ENCODE data around the gene CDC42BPB. TPM values are rescaled to one million over a fixed set of nuclear protein-coding genes. Genes with fewer than 3 reads are reported as not detected.

CDC42BPB gene
- total RNA-seq, 1 experiment from 2014 or later: 96.9 TPM

- CTCF ChIA-PET: interaction anchor here (1.0 kb wide), 1 partner anchor 74 kb away, joined by 3 read pairs; no protein-coding TSS in a partner anchor
- H3K27ac Mint-ChIP-seq: no peak overlapping the region
- H3K4me1 Mint-ChIP-seq: peaks cover 5% of the 10 kb centered on the region
- ATAC-seq (no peak), DNase-seq (ENCODE audit: low spot score) (no peak)
- POLR2A ChIA-PET: interaction anchor here (0.7 kb wide), 1 partner anchor 225 kb away, joined by 5 read pairs; no protein-coding TSS in a partner anchor
- TF ChIP-seq GRHL2 (CRISPR knock-in tag; IDR thresholded peaks at IDR 0.05; ENCODE audit: insufficient replicate concordance, severe bottlenecking) (no peak), MLX (CRISPR knock-in tag; IDR thresholded peaks at IDR 0.05) (no peak), ESRRA (CRISPR knock-in tag; IDR thresholded peaks at IDR 0.05; ENCODE audit: borderline replicate concordance) (no peak), SMAD3 (CRISPR knock-in tag; IDR thresholded peaks at IDR 0.05; ENCODE audit: borderline replicate concordance) (no peak), ZNF219 (CRISPR knock-in tag; IDR thresholded peaks at IDR 0.05; ENCODE audit: borderline replicate concordance) (no peak), CTCF (IDR thresholded peaks at IDR 0.05) (no peak), ZNF281 (CRISPR knock-in tag; IDR thresholded peaks at IDR 0.05) (no peak), JAZF1 (CRISPR knock-in tag; IDR thresholded peaks at IDR 0.05) (no peak), GTF2I (CRISPR knock-in tag; conservative IDR thresholded peaks at IDR 0.05) (no peak), OVOL2 (CRISPR knock-in tag; IDR thresholded peaks at IDR 0.05; ENCODE audit: borderline replicate concordance) (no peak), SP1 (CRISPR knock-in tag; conservative IDR thresholded peaks at IDR 0.05) (no peak), IRF2 (CRISPR knock-in tag; IDR thresholded peaks at IDR 0.05; ENCODE audit: borderline replicate concordance, low read depth) (no peak), ZNF423 (CRISPR knock-in tag; IDR thresholded peaks at IDR 0.05) (no peak), USF2 (CRISPR knock-in tag; IDR thresholded peaks at IDR 0.05) (no peak)
- H3K27me3 Mint-ChIP-seq (ENCODE audit: low read depth): no peaks in the 10 kb centered on the region
- H3K9me3 Mint-ChIP-seq: no peaks in the 10 kb centered on the region
- no peaks in the 10 kb centered on the region for H3K36me3 Mint-ChIP-seq
- no peak overlapping the region for H3K4me3 Mint-ChIP-seq
These were observed 10.0 kb upstream of the CDC42BPB start for GRCh38 chr14:103067231-103067954.

- Mint-ChIP-seq H3K27me3 (ENCODE audit: low read depth) (no peaks in the 10 kb centered on the region), H3K4me3 (no peak overlapping the region), H3K27ac (no peak overlapping the region), H3K4me1 (peaks cover 5% of the 10 kb centered on the region), H3K9me3 (no peaks in the 10 kb centered on the region), H3K36me3 (no peaks in the 10 kb centered on the region)
- ChIA-PET POLR2A (no interaction called here), CTCF (interaction anchor here (1.1 to 2.0 kb wide), 3 partner anchors 9 to 60 kb away, joined by 3 to 7 read pairs (median 4); no protein-coding TSS in a partner anchor)
- DNase-seq (ENCODE audit: low spot score) (no peak), ATAC-seq (no peak)
- no peak for TF ChIP-seq ZNF232 (CRISPR knock-in tag; IDR thresholded peaks at IDR 0.05)
- no peak for TF ChIP-seq MXD4 (CRISPR knock-in tag; IDR thresholded peaks at IDR 0.05; ENCODE audit: borderline replicate concordance)
- TF ChIP-seq ATF1 (CRISPR knock-in tag; IDR thresholded peaks at IDR 0.05): no peak
- TF ChIP-seq GABPB1 (CRISPR knock-in tag; IDR thresholded peaks at IDR 0.05): no peak
- no peak for TF ChIP-seq ZNF425 (CRISPR knock-in tag; conservative IDR thresholded peaks at IDR 0.05)
- no peak for TF ChIP-seq OVOL2 (CRISPR knock-in tag; IDR thresholded peaks at IDR 0.05; ENCODE audit: borderline replicate concordance)
- no peak for TF ChIP-seq ZBTB43 (CRISPR knock-in tag; IDR thresholded peaks at IDR 0.05)
- no peak for TF ChIP-seq ZNF396 (CRISPR knock-in tag; IDR thresholded peaks at IDR 0.05; ENCODE audit: borderline replicate concordance)
These were observed 9.1 kb upstream of the CDC42BPB start for GRCh38 chr14:103066399-103066798.

Data from WTC11 (cell line).